NCI-H2171 (cell line): Measurements from ENCODE around the gene BRSK1.
A peak's percentile ranks its signal among the peaks of the same experiment; 100 is the strongest.

ENCODE experiments used
- DNase-seq: peaks from one replicate; lab custom pipeline; 2025; lab: John Stamatoyannopoulos, UW

BRSK1 gene

GRCh38 chr19:55273978-55274707, 9.7 kb upstream of the BRSK1 start:
- no peak for DNase-seq

- no peak for DNase-seq
Measured at GRCh38 chr19:55275851-55276719, 7.7 kb upstream of the BRSK1 start.

- DNase-seq = no peak
Measured at GRCh38 chr19:55276720-55277430, 6.9 kb upstream of the BRSK1 start.

- no peak for DNase-seq
Measured at GRCh38 chr19:55277494-55277893, 6.3 kb upstream of the BRSK1 start.

- no peak for DNase-seq
Measured at GRCh38 chr19:55278391-55279135, 5.2 kb upstream of the BRSK1 start.

GRCh38 chr19:55279340-55279739, 4.5 kb upstream of the BRSK1 start:
- DNase-seq = no peak

- peak; percentile 95 for DNase-seq
Measured at GRCh38 chr19:55279770-55280643, 3.8 kb upstream of the BRSK1 start, which contains the start of gene HSPBP1. TSS of gene HSPBP1 (minus strand) at chr19:55280110. CDS start at chr19:55279608, 502 bp downstream.

GRCh38 chr19:55284405-55285058, 735 bp downstream of the BRSK1 start:
- no peak for DNase-seq

GRCh38 chr19:55285229-55285890, 1.6 kb downstream of the BRSK1 start:
- DNase-seq = no peak

GRCh38 chr19:55287361-55288079, 3.7 kb downstream of the BRSK1 start:
- no peak for DNase-seq

- DNase-seq = no peak
Measured at GRCh38 chr19:55289117-55289796, 5.5 kb downstream of the BRSK1 start.

GRCh38 chr19:55297267-55297666, 13.5 kb downstream of the BRSK1 start:
- no peak for DNase-seq

- DNase-seq = no peak
Measured at GRCh38 chr19:55299991-55300390, 16.2 kb downstream of the BRSK1 start.

GRCh38 chr19:55300886-55301458, 17.2 kb downstream of the BRSK1 start:
- DNase-seq = no peak

GRCh38 chr19:55301459-55302317, 17.9 kb downstream of the BRSK1 start:
- DNase-seq = no peak

GRCh38 chr19:55302318-55302703, 18.5 kb downstream of the BRSK1 start:
- DNase-seq = no peak

- DNase-seq = no peak
Measured at GRCh38 chr19:55303477-55303876, 19.7 kb downstream of the BRSK1 start.
